ENCODE data around the gene LIMS2. TPM values are rescaled to one million over a fixed set of nuclear protein-coding genes. Genes with fewer than 3 reads are reported as not detected.

The LIMS2 gene
- total and polyA plus RNA-seq, 2 donors (not counting 1 experiment from before 2014, with no cell fraction given) = 1.8 to 17.3 TPM

DNA sequence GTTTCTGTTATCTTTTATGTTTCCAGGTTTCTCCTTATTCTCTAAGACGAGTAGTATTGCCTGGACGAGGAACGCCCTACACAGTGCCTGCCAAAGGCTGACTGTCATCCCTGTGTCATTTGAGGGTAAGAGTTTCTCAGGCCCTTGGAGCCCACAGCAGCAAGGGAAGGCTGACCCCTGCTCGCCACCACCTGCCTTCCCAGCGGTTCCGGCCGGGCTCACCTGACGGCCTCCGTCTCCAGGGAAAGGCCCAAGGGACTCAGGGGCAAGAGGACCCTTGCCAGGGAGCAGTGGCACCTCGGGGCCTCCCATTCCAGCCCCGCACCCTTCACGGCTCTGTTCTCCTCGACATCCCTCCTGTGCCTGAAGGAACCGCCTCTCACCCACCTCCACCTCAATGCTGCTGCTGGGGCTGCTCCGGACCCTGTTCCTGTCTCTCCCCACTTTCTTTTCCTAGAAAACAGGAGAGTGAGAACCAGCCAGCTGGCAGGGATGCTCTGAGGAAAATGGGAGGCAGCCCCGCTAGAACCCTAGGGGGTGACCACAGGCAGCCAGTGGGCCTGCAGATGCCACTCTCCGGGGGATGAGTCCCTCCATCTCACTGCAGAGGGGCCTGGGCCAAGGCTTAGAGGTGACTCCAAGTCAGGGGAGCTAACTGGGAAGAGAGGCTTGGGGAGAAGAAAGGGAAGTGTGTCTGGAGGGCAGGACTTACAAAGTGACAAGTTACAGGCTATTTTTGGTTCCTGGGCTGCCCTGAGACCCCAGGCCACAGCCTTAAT is 1.9 kb downstream of the LIMS2 start:
- Histone ChIP-seq H3K4me3 (replicated peaks in 1 of 4; ENCODE audit: control extremely low read depth in 1 of 4, insufficient read depth in 1 of 4, low read depth in 3 of 4, low read length in 4 of 4) (no peak overlapping the region), H3K9me3 (ENCODE audit: control insufficient read depth, insufficient read depth, low read depth, low read length) (no peaks in the 10 kb centered on the region), H3K36me3 (ENCODE audit: control insufficient read depth, insufficient read depth, low read length) (no peaks in the 10 kb centered on the region), H3K4me1 (ENCODE audit: control insufficient read depth, extremely low read depth, insufficient read depth, low read length) (no peaks in the 10 kb centered on the region), H3K9ac (ENCODE audit: insufficient read depth, low read length) (no peak overlapping the region), H3K27me3 (ENCODE audit: control insufficient read depth, insufficient read depth, low read length) (peaks cover 18% of the 10 kb centered on the region), H4K20me1 (ENCODE audit: control insufficient read depth, extremely low read depth, insufficient read depth, low read length) (no peaks in the 10 kb centered on the region), H3K4me2 (ENCODE audit: extremely low read depth, insufficient read depth, low read length) (no peak overlapping the region), H3K79me2 (ENCODE audit: control insufficient read depth, insufficient read depth, low read length) (no peaks in the 10 kb centered on the region), H2AFZ (ENCODE audit: low read length) (no peak overlapping the region), H3K27ac (ENCODE audit: insufficient read depth, low read length) (no peak overlapping the region)
- TF ChIP-seq EZH2 (IDR thresholded peaks at IDR 0.05; ENCODE audit: low read length, missing control alignments) = no peak
- no peak for TF ChIP-seq CTCF (conservative IDR thresholded peaks at IDR 0.05 in 1 of 2, IDR thresholded peaks at IDR 0.05 in 1 of 2; ENCODE audit: low read depth in 1 of 2, low read length in 2 of 2)
- DNase-seq (ENCODE audit: low read depth in 2 of 2) = no peak

DNA sequence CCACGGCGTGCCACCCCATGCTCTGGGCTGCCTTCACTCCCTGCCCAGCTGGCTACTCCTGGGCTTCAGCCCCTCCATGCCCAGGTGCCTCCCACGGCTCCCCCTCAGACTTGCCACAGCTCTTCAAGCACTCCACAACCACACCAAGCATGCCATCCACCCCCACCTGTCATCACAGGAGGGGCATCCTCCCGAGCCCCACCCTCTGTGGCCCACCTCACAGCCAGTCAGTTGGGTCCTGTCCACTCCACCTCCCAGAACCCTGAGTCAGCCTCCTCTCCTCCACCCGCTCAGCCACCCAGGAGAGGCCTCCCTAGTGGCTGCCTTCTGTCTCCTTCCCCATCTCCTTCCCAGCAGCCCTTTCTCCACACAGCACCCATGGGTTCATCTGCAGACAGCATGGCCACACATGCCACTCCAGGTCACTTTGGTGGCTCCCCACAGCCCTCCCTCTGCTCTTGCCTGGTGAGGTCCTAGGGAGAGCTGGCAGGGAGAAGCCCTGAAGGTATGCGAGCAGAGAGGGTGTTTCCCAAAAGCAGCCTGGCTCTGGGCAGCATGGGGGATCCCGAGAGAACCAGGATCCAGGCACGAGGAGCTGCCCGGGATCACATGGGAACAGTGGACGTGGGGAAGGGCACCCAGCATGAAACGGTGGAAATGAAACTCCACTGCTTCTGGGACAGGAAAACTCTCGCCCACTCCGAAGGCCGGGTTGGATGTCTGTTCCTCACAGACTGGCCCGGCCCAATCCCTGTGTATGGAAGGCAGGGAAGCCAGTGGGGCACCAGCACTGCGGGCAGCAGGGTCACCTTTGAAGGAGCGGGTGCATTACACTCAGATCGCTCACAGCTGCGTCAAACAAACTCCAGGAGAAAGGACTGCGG is 2.7 kb downstream of the LIMS2 start:
- Histone ChIP-seq H3K9ac (ENCODE audit: insufficient read depth, low read length) (no peak overlapping the region), H3K9me3 (ENCODE audit: control insufficient read depth, insufficient read depth, low read depth, low read length) (no peaks in the 10 kb centered on the region), H3K27me3 (ENCODE audit: control insufficient read depth, insufficient read depth, low read length) (peaks cover 11% of the 10 kb centered on the region), H3K4me2 (ENCODE audit: extremely low read depth, insufficient read depth, low read length) (no peak overlapping the region), H2AFZ (ENCODE audit: low read length) (no peak overlapping the region), H4K20me1 (ENCODE audit: control insufficient read depth, extremely low read depth, insufficient read depth, low read length) (no peaks in the 10 kb centered on the region), H3K4me3 (replicated peaks in 1 of 4; ENCODE audit: control extremely low read depth in 1 of 4, insufficient read depth in 1 of 4, low read depth in 3 of 4, low read length in 4 of 4) (no peak overlapping the region), H3K79me2 (ENCODE audit: control insufficient read depth, insufficient read depth, low read length) (no peaks in the 10 kb centered on the region), H3K27ac (ENCODE audit: insufficient read depth, low read length) (no peak overlapping the region), H3K36me3 (ENCODE audit: control insufficient read depth, insufficient read depth, low read length) (no peaks in the 10 kb centered on the region), H3K4me1 (ENCODE audit: control insufficient read depth, extremely low read depth, insufficient read depth, low read length) (no peaks in the 10 kb centered on the region)
- no peak for TF ChIP-seq CTCF (conservative IDR thresholded peaks at IDR 0.05 in 1 of 2, IDR thresholded peaks at IDR 0.05 in 1 of 2; ENCODE audit: low read depth in 1 of 2, low read length in 2 of 2)
- no peak for TF ChIP-seq EZH2 (IDR thresholded peaks at IDR 0.05; ENCODE audit: low read length, missing control alignments)
- DNase-seq (ENCODE audit: low read depth in 2 of 2) = no peak

DNA sequence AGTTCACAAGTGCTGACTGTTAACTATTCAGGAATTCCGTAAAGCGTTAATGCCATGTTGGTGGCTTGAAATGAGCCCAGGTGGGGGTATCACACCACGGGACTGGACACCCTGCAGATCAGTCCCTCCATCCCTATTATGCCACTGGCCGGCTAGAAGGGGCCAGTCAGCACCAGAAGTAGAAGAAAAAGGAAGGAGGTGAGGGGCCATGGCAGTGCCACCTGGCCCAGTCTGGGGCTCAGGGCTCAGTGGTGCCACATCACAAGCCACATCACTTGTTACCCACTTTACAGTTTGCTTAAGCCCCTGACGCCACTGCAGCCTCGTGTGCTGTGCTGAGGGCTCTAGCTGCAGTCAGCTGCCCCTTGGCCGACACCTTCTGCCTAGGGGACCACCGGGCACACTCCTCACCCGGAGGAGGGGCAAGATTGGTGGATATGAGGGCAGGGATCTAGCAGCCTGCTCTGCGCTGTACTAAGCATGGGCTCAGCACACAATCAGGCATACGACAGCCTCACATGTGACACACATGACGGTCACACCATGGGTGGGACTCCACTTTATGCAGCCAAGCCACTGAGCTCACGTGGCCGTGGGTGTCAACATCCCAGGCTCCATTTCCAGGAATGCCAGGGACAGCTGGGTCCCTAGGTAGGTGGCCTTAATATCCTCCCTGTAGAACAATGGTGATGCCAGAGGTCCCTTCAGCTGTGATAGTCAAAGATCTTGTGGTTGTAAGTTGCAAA is 3.6 kb downstream of the LIMS2 start:
- no peaks in the 10 kb centered on the region for H3K9me3 ChIP-seq (ENCODE audit: control insufficient read depth, insufficient read depth, low read depth, low read length)
- no peaks in the 10 kb centered on the region for H3K79me2 ChIP-seq (ENCODE audit: control insufficient read depth, insufficient read depth, low read length)
- DNase-seq (ENCODE audit: low read depth in 2 of 2) = no peak
- peaks cover 9% of the 10 kb centered on the region for H3K27me3 ChIP-seq (ENCODE audit: control insufficient read depth, insufficient read depth, low read length)
- no peaks in the 10 kb centered on the region for H3K36me3 ChIP-seq (ENCODE audit: control insufficient read depth, insufficient read depth, low read length)
- no peak overlapping the region for H3K27ac ChIP-seq (ENCODE audit: insufficient read depth, low read length)
- no peak overlapping the region for H2AFZ ChIP-seq (ENCODE audit: low read length)
- no peak overlapping the region for H3K4me2 ChIP-seq (ENCODE audit: extremely low read depth, insufficient read depth, low read length)
- H4K20me1 ChIP-seq (ENCODE audit: control insufficient read depth, extremely low read depth, insufficient read depth, low read length) = no peaks in the 10 kb centered on the region
- no peak overlapping the region for H3K9ac ChIP-seq (ENCODE audit: insufficient read depth, low read length)
- TF ChIP-seq EZH2 (IDR thresholded peaks at IDR 0.05; ENCODE audit: low read length, missing control alignments) (no peak), CTCF (conservative IDR thresholded peaks at IDR 0.05 in 1 of 2, IDR thresholded peaks at IDR 0.05 in 1 of 2; ENCODE audit: low read depth in 1 of 2, low read length in 2 of 2) (no peak)
- H3K4me3 ChIP-seq (replicated peaks in 1 of 4; ENCODE audit: control extremely low read depth in 1 of 4, insufficient read depth in 1 of 4, low read depth in 3 of 4, low read length in 4 of 4) = no peak overlapping the region
- H3K4me1 ChIP-seq (ENCODE audit: control insufficient read depth, extremely low read depth, insufficient read depth, low read length) = no peaks in the 10 kb centered on the region

All from fibroblast of lung (primary cell).